ENCODE measurements around the gene BTG4. TPM values are rescaled to one million over a fixed set of nuclear protein-coding genes. Genes with fewer than 3 reads are reported as not detected.

Gene BTG4
- total RNA-seq, 2 donors from 2014 or later: 0.23 TPM; not detected in 1

- Mint-ChIP-seq H3K4me3 (no peak overlapping the region), H3K9me3 (no peaks in the 10 kb centered on the region), H3K4me1 (ENCODE audit: low read depth) (no peaks in the 10 kb centered on the region), H3K27me3 (ENCODE audit: low read depth) (peaks cover 42% of the 10 kb centered on the region), H3K27ac (no peak overlapping the region), H3K36me3 (ENCODE audit: insufficient read depth in 2 of 2) (no peaks in the 10 kb centered on the region)
- ATAC-seq (replicated peaks in 1 of 2) (no peak), DNase-seq (no peak)
Measured at GRCh38 chr11:111466615-111467014, 45.6 kb downstream of the BTG4 start.

GRCh38 chr11:111465400-111465799, 46.8 kb downstream of the BTG4 start:
- ATAC-seq (replicated peaks in 1 of 2) (no peak), DNase-seq (no peak)
- Mint-ChIP-seq H3K9me3 (no peaks in the 10 kb centered on the region), H3K36me3 (ENCODE audit: insufficient read depth in 2 of 2) (no peaks in the 10 kb centered on the region), H3K4me3 (no peak overlapping the region), H3K4me1 (ENCODE audit: low read depth) (peaks cover 5% of the 10 kb centered on the region), H3K27ac (no peak overlapping the region), H3K27me3 (ENCODE audit: low read depth) (peaks cover 50% of the 10 kb centered on the region)

GRCh38 chr11:111463276-111463675, 48.9 kb downstream of the BTG4 start:
- no peak for ATAC-seq (replicated peaks in 1 of 2)
- Mint-ChIP-seq H3K27me3 (ENCODE audit: low read depth) (peaks cover 54% of the 10 kb centered on the region), H3K36me3 (ENCODE audit: insufficient read depth in 2 of 2) (no peaks in the 10 kb centered on the region), H3K9me3 (no peaks in the 10 kb centered on the region), H3K4me1 (ENCODE audit: low read depth) (peaks cover 5% of the 10 kb centered on the region), H3K27ac (no peak overlapping the region), H3K4me3 (no peak overlapping the region)
- DNase-seq: no peak

DNA sequence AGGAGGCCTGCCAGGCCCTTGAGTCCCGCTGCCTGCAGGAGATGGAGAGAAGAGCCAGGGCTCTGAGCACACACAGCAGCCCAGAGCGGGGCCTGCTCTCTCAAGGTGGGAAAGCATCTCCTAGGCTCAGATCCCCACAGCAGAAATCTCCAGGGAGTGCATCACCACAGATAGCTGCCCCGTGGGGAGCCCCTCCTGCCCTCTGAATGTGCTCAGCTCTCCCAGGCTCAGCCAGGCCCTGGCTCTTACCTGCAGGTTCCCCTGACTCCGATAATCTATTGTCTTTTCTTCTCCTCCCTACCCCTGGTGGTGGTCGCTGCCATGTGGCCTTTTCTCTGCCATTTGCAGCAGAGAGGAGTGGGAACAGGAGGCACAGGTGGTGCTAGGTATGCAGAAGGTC, 49.9 kb downstream of the BTG4 start:
- DNase-seq (no peak), ATAC-seq (replicated peaks in 1 of 2) (no peak)
- no peaks in the 10 kb centered on the region for H3K9me3 Mint-ChIP-seq
- peaks cover 5% of the 10 kb centered on the region for H3K4me1 Mint-ChIP-seq (ENCODE audit: low read depth)
- no peaks in the 10 kb centered on the region for H3K36me3 Mint-ChIP-seq (ENCODE audit: insufficient read depth in 2 of 2)
- H3K27ac Mint-ChIP-seq: no peak overlapping the region
- no peak overlapping the region for H3K4me3 Mint-ChIP-seq
- H3K27me3 Mint-ChIP-seq (ENCODE audit: low read depth): peaks cover 46% of the 10 kb centered on the region

DNA sequence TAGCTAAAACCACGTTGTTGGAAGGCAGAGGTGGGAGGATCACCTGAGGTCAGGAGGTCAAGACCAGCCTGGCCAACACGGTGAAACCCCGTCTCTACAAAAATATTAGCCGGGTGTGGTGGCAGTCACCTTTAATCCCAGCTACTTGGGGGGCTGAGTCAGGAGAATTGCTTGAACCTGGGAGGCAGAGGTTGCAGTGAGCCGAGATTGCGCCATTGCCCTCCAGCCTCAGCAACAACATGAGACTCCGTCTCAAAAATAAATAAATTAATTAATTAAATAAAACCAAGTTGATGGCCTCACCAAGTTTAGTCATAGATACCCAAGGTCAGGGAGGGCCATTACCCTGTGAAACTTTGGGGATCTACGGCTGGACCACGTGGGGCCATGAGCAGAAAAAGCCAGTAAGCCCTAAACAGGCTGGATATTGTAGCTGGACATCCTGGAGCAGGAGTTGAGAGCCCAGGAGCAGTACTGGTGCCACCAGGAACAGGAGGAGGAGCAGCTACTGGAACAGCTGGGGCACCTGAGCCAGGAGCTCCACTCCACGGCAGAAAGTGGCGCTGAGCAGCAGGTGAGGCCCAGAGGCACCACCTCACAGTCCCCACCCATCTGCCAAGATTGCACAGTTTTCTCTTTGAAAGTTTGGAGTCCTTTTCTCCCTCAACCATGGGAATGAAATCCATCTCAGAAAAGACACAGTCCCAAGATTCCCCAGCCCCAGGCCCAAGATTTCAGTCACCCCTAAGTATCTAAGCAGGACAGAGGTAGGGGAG, 50.5 kb downstream of the BTG4 start:
- no peaks in the 10 kb centered on the region for H3K36me3 Mint-ChIP-seq (ENCODE audit: insufficient read depth in 2 of 2)
- peaks cover 5% of the 10 kb centered on the region for H3K4me1 Mint-ChIP-seq (ENCODE audit: low read depth)
- DNase-seq (no peak), ATAC-seq (replicated peaks in 1 of 2) (no peak)
- H3K9me3 Mint-ChIP-seq: no peaks in the 10 kb centered on the region
- H3K27me3 Mint-ChIP-seq (ENCODE audit: low read depth): peaks cover 39% of the 10 kb centered on the region
- no peak overlapping the region for H3K4me3 Mint-ChIP-seq
- no peak overlapping the region for H3K27ac Mint-ChIP-seq

GRCh38 chr11:111460856-111461255, 51.3 kb downstream of the BTG4 start:
- DNase-seq: no peak

GRCh38 chr11:111460340-111460739, 51.8 kb downstream of the BTG4 start:
- DNase-seq (no peak), ATAC-seq (replicated peaks in 1 of 2) (no peak)
- Mint-ChIP-seq H3K4me3 (no peak overlapping the region), H3K27me3 (ENCODE audit: low read depth) (peaks cover 38% of the 10 kb centered on the region), H3K27ac (no peak overlapping the region), H3K36me3 (ENCODE audit: insufficient read depth in 2 of 2) (no peaks in the 10 kb centered on the region), H3K9me3 (no peaks in the 10 kb centered on the region), H3K4me1 (ENCODE audit: low read depth) (peaks cover 5% of the 10 kb centered on the region)

More at GRCh38 chr11:111460856-111461255, 51.3 kb downstream of the BTG4 start:
- peaks cover 38% of the 10 kb centered on the region for H3K27me3 Mint-ChIP-seq (ENCODE audit: low read depth)
- peaks cover 5% of the 10 kb centered on the region for H3K4me1 Mint-ChIP-seq (ENCODE audit: low read depth)
- no peaks in the 10 kb centered on the region for H3K9me3 Mint-ChIP-seq
- H3K27ac Mint-ChIP-seq: no peak overlapping the region
- no peak for ATAC-seq (replicated peaks in 1 of 2)
- no peaks in the 10 kb centered on the region for H3K36me3 Mint-ChIP-seq (ENCODE audit: insufficient read depth in 2 of 2)
- H3K4me3 Mint-ChIP-seq: no peak overlapping the region

- Mint-ChIP-seq H3K27me3 (ENCODE audit: low read depth) (peaks cover 33% of the 10 kb centered on the region), H3K4me1 (ENCODE audit: low read depth) (peaks cover 11% of the 10 kb centered on the region), H3K27ac (no peak overlapping the region), H3K9me3 (no peaks in the 10 kb centered on the region), H3K36me3 (ENCODE audit: insufficient read depth in 2 of 2) (no peaks in the 10 kb centered on the region), H3K4me3 (no peak overlapping the region)
- ATAC-seq (replicated peaks in 1 of 2) (no peak), DNase-seq (no peak)
Measured at GRCh38 chr11:111459506-111460270, 52.5 kb downstream of the BTG4 start.

DNA sequence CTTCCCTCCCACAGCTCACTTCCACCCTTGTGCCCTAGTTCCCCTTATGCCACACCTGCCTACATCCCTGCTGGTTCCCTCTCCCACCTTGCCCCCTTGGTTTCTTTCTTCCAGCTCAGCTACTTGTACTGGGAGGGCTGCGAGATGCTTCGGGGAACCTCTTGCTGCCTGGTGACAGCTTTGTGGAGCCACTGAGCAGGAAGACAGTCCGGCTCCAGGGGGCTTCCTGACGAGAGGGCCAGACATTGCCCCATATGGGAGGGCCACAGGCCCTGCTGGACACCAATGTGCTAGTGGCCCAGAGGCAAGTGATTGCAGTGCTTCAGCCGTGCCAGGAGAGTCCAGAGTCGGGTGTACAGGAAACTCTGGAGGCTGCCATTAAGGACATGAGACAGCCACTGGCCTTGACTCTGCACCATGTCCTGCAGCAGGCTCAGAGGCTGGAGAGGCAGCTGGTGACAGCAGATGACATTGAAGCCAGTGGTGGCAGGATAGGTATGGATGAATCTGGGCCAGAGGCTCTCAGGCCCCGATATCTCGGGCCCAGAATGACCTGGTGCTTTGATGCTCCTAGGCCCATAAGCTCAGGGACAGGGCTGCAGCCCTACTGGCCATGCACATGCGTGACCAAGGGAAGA, 54.3 kb downstream of the BTG4 start:
- no peak overlapping the region for H3K27ac Mint-ChIP-seq
- DNase-seq: no peak
- ATAC-seq (replicated peaks in 1 of 2): no peak
- H3K4me1 Mint-ChIP-seq (ENCODE audit: low read depth): peaks cover 17% of the 10 kb centered on the region
- peaks cover 31% of the 10 kb centered on the region for H3K27me3 Mint-ChIP-seq (ENCODE audit: low read depth)
- H3K4me3 Mint-ChIP-seq: no peak overlapping the region
- H3K9me3 Mint-ChIP-seq: no peaks in the 10 kb centered on the region
- H3K36me3 Mint-ChIP-seq (ENCODE audit: insufficient read depth in 2 of 2): no peaks in the 10 kb centered on the region

DNA sequence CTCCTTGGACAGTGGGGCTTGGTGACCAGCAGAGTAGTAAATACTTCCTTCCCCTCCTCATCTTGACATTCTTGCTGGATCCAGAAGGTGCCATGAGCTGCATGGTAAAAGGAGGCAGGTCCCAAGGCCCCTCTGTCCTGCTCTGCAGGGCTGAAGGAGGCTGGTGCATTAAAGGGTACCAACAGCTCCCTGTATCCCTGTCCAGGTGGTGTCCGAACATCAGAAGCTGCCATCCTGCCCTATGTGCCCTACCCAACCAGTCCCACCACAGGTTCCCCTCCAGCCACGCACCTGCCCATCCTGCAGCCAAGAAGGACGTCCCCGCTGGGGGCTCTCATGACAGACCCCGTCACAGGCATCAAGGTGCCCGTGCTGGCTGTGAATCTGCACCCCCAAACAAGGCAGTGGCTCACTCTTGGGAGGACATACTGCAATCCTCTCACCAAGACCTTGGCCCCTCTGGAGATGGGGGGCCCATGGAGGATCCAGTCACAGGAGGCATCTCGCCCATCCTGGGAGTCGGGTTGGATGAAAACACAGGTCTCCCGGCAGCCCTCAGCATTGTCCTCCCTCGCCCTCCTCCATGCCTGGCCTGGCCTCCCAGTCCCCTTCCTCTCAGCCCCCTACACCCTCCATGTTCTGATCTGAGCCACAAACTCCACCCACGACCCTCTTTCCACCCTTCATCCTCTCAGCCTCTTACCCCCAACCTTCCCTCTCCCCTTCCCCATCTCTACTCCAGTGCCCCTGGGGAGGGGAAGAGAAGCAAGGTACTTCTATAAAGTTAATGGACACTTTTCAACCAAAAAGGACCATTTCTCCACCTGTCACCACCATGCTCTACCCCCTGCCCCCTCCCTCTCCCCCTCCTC, 55.1 kb downstream of the BTG4 start:
- ATAC-seq (replicated peaks in 1 of 2) (no peak), DNase-seq (no peak)
- H3K4me1 Mint-ChIP-seq (ENCODE audit: low read depth): peaks cover 17% of the 10 kb centered on the region
- H3K36me3 Mint-ChIP-seq (ENCODE audit: insufficient read depth in 2 of 2): no peaks in the 10 kb centered on the region
- H3K27me3 Mint-ChIP-seq (ENCODE audit: low read depth): peaks cover 33% of the 10 kb centered on the region
- no peak overlapping the region for H3K4me3 Mint-ChIP-seq
- no peak overlapping the region for H3K27ac Mint-ChIP-seq
- no peaks in the 10 kb centered on the region for H3K9me3 Mint-ChIP-seq

- Mint-ChIP-seq H3K27me3 (ENCODE audit: low read depth) (peaks cover 35% of the 10 kb centered on the region), H3K9me3 (no peaks in the 10 kb centered on the region), H3K4me1 (ENCODE audit: low read depth) (peaks cover 17% of the 10 kb centered on the region), H3K36me3 (ENCODE audit: insufficient read depth in 2 of 2) (no peaks in the 10 kb centered on the region), H3K4me3 (no peak overlapping the region), H3K27ac (no peak overlapping the region)
- no peak for DNase-seq
- ATAC-seq (replicated peaks in 1 of 2): no peak
Measured at GRCh38 chr11:111456086-111456858, 55.9 kb downstream of the BTG4 start.

Data from activated T-cell treated with anti-CD3 and anti-CD28 coated beads, Interleukin-2, amount 50 U/mL, for 72 hours (primary cell).